HG03354 (cell line): ENCODE data around the gene SORBS1.

Source experiments
- ATAC-seq: cut with Tn5 transposase; IDR thresholded peaks from one replicate; pipeline ENCODE4 v1.9.1; 2021; ENCODE audit warnings: mild to moderate bottlenecking; ENCODE audit not compliant: unreplicated experiment, poor library complexity, severe bottlenecking

The SORBS1 gene

GRCh38 chr10:95268438-95268837 lies 292.7 kb downstream of the SORBS1 start:
- ATAC-seq: no peak

GRCh38 chr10:95267251-95267650 lies 293.9 kb downstream of the SORBS1 start:
- ATAC-seq: no peak

- ATAC-seq: peak; percentile 97
Measured at GRCh38 chr10:95266674-95267095, 294.5 kb downstream of the SORBS1 start.

- no peak for ATAC-seq
Measured at GRCh38 chr10:95265572-95265971, 295.6 kb downstream of the SORBS1 start.

GRCh38 chr10:95264227-95265051 lies 296.7 kb downstream of the SORBS1 start:
- ATAC-seq: no peak

GRCh38 chr10:95263864-95264226 lies 297.3 kb downstream of the SORBS1 start:
- ATAC-seq: no peak

- no peak for ATAC-seq
Measured at GRCh38 chr10:95262763-95263518, 298.2 kb downstream of the SORBS1 start.

- no peak for ATAC-seq
Measured at GRCh38 chr10:95261926-95262325, 299.2 kb downstream of the SORBS1 start.
